HG02884 (cell line): Measurements from ENCODE around the gene KCNN2.

Source experiments
- ATAC-seq: cut with Tn5 transposase; IDR thresholded peaks from one replicate; pipeline ENCODE4 v1.9.1; 2021; ENCODE audit warnings: mild to moderate bottlenecking, moderate library complexity; ENCODE audit not compliant: unreplicated experiment

KCNN2 gene

GRCh38 chr5:114362197-114362976 lies 517 bp downstream of the KCNN2 start:
- ATAC-seq = peak; percentile 17

DNA sequence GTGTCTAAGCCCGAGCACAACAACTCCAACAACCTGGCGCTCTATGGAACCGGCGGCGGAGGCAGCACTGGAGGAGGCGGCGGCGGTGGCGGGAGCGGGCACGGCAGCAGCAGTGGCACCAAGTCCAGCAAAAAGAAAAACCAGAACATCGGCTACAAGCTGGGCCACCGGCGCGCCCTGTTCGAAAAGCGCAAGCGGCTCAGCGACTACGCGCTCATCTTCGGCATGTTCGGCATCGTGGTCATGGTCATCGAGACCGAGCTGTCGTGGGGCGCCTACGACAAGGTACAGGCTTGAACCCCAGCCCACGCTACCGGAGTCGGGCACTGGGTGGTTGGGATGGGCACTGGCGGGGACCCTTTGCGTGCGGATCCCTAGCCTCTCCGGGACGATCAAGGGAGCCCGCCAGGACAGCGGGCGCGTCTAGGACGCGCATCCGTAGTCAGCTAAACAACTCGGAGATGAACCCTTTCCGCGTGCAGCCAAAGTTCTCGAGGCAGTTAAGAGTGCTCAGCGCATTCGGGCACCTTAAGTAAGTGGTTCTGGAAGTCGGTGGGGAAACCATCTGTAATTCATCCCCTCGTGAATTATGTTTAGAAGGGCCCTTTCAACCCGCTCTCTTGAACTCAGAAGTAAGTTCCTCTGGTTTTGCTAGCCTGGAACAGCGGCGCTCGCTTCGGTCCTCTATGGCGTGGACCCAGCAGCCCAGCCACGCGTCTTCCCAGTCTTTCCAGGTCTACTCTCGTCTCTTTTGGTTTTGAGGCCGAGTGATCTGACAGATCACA lies 1.3 kb downstream of the KCNN2 start:
- no peak for ATAC-seq

GRCh38 chr5:114363837-114364236 lies 2.0 kb downstream of the KCNN2 start:
- no peak for ATAC-seq

GRCh38 chr5:114367029-114367428 lies 5.2 kb downstream of the KCNN2 start:
- ATAC-seq = no peak

GRCh38 chr5:114369680-114370417 lies 8.0 kb downstream of the KCNN2 start:
- no peak for ATAC-seq

DNA sequence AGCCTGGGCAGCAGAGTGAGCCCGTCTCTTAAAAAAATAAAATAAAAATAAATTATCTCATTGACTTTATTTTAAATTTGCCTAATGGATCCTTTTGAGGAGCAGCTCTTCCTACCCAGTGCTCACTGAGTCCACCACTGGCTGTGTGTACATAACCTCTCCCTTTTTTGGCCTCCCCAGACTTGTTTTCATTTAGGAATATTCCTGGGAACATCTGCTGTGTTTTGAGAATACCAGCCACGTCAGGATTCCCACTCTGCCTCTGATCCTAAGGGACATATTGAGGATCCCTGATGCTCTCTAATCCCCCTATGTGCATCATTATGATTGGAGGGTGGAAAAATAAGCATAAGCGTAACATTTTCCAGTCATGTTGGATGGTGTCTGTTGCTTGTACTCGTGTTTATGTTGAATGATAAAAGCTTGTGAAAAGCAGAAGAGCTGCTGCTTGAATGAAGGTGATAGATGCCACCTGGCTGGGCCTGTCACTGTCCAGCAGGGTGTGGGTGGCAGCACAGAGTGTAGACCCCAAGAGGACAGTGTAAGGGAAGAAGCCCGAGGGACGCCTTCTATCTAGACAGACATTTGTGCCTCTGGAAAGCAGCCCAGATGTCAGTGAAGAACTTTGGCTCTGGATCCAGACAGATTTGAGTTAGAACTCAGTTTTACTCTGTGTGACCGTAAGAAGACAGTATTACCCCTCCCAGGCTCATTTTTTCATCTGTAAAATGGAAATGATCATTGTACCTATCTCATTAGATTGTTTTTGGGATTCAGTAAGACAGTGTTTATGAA lies 15.4 kb downstream of the KCNN2 start:
- ATAC-seq = no peak

- ATAC-seq = no peak
Measured at GRCh38 chr5:114377946-114378345, 16.1 kb downstream of the KCNN2 start.

- ATAC-seq = no peak
Measured at GRCh38 chr5:114380721-114381120, 18.9 kb downstream of the KCNN2 start.

DNA sequence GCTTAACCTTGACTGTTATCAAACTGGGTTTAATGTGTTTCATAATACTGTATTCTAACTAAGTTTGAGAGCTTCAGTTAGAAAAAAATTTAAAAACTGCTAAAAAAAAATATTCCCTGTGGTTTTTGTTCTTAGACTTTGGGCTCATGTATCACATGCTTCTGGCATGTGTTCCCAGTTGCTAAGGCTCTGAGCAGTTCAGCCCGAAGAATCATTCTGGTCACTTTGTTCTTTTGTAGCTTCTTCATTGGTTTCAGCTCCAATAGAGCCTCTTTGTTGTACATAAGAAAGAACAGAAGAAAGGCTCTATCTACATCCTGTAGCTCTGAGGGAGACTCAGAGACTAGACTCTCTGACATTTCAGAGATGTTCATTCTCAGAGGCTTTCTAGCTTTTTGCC lies 25.6 kb downstream of the KCNN2 start:
- no peak for ATAC-seq

GRCh38 chr5:114390431-114390830 lies 28.6 kb downstream of the KCNN2 start:
- ATAC-seq = no peak

- ATAC-seq = no peak
Measured at GRCh38 chr5:114391321-114391720, 29.5 kb downstream of the KCNN2 start.

DNA sequence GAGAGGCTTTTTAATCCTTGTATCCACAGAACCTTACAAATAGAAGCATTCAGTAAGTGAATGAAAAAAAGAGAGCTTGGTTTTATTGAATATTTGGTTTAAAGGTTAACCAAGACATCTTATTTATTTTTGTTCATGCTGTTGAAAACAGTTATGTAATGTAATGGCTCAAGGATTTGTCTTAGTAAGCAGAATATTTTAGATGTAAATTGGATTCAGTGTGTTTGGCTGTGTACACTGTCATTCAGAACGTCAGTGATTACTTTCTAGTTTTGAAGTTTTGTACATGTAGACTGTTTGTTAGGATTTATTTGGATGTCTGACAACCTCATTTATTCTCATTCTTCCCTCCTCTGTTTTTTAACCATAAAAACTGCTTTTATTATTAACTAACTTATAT lies 31.3 kb downstream of the KCNN2 start:
- no peak for ATAC-seq

DNA sequence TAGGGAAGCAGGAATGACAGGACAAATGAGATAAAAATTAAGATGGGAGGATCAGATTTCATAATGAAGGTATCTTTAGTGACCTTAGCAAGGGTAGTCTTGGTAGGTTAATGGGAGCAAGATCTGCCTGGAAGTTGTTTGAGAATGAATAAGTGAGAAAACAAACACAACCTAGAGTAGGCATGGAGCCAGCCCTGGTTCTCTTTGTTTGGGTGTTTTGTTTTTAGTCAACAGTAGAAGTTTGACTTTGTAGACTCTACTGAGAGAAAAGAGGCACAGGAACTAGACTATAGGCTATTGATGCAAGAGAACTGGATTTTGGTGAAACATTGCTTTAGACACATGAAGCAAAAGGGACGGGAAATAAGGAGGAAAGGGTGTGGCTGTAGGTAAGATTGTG lies 40.3 kb downstream of the KCNN2 start:
- ATAC-seq = no peak

DNA sequence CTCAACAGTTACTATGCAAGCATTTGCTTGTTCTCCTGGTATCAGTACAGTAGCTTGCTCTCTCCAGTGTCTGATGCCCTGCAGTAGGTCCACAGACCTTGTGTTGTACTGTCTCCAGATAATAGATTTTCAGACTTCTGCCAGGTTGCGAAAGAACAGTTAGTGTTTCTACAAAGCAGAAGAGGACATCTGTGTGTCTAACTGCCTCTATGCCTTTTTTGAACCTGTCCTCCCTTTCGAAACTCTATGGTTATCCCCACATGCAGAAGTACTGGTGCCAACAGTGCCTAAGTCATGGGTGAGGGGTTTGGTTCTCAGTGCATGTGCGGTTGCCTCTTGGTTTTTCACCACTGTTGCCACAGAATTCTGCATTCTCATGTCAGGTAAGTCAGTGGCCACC lies 45.9 kb downstream of the KCNN2 start:
- ATAC-seq = no peak

- no peak for ATAC-seq
Measured at GRCh38 chr5:114408847-114409246, 47.0 kb downstream of the KCNN2 start.

DNA sequence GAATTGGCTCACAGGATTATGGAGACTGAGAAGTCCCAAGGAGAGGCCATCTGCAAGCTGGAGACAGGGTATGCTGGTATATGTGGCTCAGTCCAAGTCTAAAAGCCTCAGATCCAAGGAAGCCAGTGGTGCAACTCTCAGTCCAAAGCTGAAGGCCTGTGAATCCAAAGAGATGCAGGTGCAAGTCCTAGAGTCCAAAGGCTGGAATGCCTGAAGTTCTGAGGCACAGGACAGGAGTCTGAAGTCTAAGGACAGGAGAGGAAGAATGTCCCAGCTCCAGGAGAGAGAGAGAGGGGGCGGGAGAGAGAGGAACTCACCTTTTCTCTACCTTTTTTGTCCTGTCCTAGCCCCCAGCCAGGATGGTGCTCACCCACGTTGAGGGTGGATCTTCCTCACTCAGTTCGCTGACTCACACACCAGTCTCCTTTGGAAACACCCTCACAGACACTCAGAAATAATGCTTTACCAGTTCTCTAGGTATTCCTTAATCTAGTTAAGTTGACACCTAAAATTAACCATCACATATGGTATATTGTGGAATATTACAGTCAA lies 49.6 kb downstream of the KCNN2 start:
- no peak for ATAC-seq

DNA sequence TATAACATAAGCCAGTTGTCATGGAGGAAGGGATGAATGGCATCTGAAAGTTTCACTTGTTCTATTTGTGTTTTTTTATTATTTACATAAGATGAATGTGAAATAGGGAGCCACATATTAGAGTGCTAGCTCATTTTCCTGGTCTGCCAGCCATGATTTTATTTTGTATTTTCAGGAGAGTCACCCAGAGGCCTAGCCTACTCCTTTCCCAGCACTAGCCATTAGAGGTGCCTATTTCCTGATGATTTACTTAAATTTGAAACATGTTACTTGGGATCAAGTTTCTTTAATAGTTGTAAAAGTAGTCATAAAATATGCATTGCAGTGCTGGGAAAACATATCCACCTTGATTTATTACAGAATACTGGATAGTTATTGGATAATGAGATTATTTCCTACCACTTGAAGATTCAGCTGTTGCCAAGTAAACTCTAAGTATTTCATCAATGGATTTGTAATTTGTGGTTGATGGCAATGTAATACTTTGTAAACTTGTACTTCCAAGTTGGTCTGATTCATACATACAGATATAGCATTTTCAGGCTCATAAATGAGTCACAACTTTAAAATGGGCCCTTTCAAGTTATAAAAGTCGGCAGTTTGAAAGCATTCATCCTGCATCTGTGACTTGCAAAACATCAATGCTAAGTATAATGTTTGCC lies 50.8 kb downstream of the KCNN2 start:
- peak; percentile 44 for ATAC-seq

- no peak for ATAC-seq
Measured at GRCh38 chr5:114415760-114416159, 53.9 kb downstream of the KCNN2 start.

DNA sequence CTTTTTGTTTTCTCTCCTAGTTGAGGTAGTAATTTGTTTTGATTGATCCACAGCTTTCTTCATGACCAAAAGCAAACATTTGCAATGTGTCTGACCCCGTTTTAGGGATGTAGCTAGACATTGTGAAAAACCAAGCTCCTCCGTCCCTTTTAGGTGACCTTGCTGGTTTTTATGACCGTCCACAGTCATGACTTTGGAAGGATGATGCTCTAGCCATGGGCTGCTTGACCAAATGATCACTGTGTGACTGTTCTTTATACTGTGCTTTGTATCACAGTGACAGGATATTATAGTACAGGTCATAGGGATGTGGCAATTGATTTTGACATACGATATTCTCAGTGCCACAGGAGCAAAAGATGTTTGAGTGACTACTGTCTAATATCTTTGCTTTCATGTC lies 54.4 kb downstream of the KCNN2 start:
- ATAC-seq = no peak

DNA sequence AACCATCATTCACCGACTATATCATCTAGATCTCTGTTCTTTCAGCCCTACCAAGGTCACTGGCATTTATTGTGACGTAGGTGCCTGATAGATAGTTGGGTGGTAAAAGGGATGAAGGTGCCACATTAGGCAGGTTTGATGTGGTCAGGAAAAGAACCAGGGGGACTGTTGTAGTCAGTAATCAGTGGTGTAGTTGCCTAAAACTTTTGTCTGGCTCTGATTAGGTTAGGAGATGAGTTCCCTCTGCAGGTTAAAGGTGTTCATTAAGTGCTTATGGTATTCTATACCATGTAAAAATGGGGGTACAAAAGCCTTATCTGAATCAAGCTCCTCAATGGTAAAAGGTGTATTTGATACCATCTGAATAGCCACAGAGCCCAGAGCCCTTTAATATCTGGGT lies 55.6 kb downstream of the KCNN2 start:
- ATAC-seq = no peak
